SJCRH30 (cell line): ENCODE measurements around the gene AREG. TPM values are rescaled to one million over a fixed set of nuclear protein-coding genes. Genes with fewer than 3 reads are reported as not detected.
"Not testable (repeated sequence)": the region's sequence is repeated elsewhere in the genome, so short reads cannot be mapped to it uniquely, and the experiment has no call there.

Source experiments
- DNase-seq, 2 experiments: peaks; one replicate each; pipeline ENCODE4 v3.0.0-alpha.2; 2015 to 2020
- H3K27ac ChIP-seq: fragments of 250-450 bp; sonication (Bioruptor Pico); 2 replicates; pipeline ENCODE4 v1.5.1; 2020; ENCODE audit warnings: mild to moderate bottlenecking, moderate library complexity
- H3K27me3 ChIP-seq: fragments of 250-450 bp; sonication (Bioruptor Pico); 2 replicates; pipeline ENCODE4 v1.5.1; 2020; ENCODE audit warnings: mild to moderate bottlenecking, moderate library complexity
- H3K36me3 ChIP-seq: fragments of 250-450 bp; sonication (Bioruptor Pico); 2 replicates; pipeline ENCODE4 v1.5.1; 2020; ENCODE audit warnings: mild to moderate bottlenecking, moderate library complexity
- H3K4me1 ChIP-seq: fragments of 250-450 bp; sonication (Bioruptor Pico); 2 replicates; pipeline ENCODE4 v1.5.1; 2020; ENCODE audit warnings: mild to moderate bottlenecking, moderate library complexity
- H3K4me3 ChIP-seq: fragments of 250-450 bp; sonication (Bioruptor Pico); 2 replicates; pipeline ENCODE4 v1.5.1; 2020; ENCODE audit warnings: mild to moderate bottlenecking, moderate library complexity
- H3K9me3 ChIP-seq: fragments of 250-450 bp; sonication (Bioruptor Pico); replicated peaks from 2 replicates; pipeline ENCODE4 v1.5.1; 2020; ENCODE audit warnings: mild to moderate bottlenecking, moderate library complexity
- total RNA-seq: library from RNA; depleted of rRNA; stranded (reverse); fragments of >200 nt; shearing (Covaris generic); gene quantifications from 2 replicates; pipeline ENCODE4 v1.2.3, GENCODE V29; 2014; rRNA removed

Gene AREG
- total RNA-seq = not detected in 2 replicates

GRCh38 chr4:74444891-74445642, at the start of gene AREG:
Gene AREG, plus strand, starts transcription at chr4:74445136. Its CDS starts 210 bp downstream, at chr4:74445346.
- no peak within 1 kb of the TSS for H3K27ac ChIP-seq

GRCh38 chr4:74395633-74396032, 49.3 kb upstream of the AREG start:
- Histone ChIP-seq H3K36me3 (no peaks in the 10 kb centered on the region), H3K27ac (no peak overlapping the region), H3K27me3 (no peaks in the 10 kb centered on the region), H3K4me1 (no peaks in the 10 kb centered on the region), H3K9me3 (no peaks in the 10 kb centered on the region), H3K4me3 (no peak overlapping the region)
- no peak for DNase-seq

More at GRCh38 chr4:74444891-74445642, at the start of gene AREG:
- Histone ChIP-seq H3K27me3 (0 out of 2 replicates have a peak, but pooled peaks cover 3% of the 10 kb centered on the region), H3K4me1 (no peaks in the 10 kb centered on the region), H3K4me3 (peak within 1 kb of the TSS; percentile 47), H3K9me3 (no peaks in the 10 kb centered on the region), H3K36me3 (no peaks in the 10 kb centered on the region)
- DNase-seq = peak; percentile 21 to 37

GRCh38 chr4:74397748-74398426, 47.0 kb upstream of the AREG start:
- H3K36me3 ChIP-seq = no peaks in the 10 kb centered on the region
- H3K4me3 ChIP-seq = no peak overlapping the region
- no peaks in the 10 kb centered on the region for H3K9me3 ChIP-seq
- H3K27ac ChIP-seq = no peak overlapping the region
- no peak for DNase-seq
- no peaks in the 10 kb centered on the region for H3K27me3 ChIP-seq
- no peaks in the 10 kb centered on the region for H3K4me1 ChIP-seq

- H3K9me3 ChIP-seq, H3K27me3 ChIP-seq, H3K36me3 ChIP-seq, H3K27ac ChIP-seq, H3K4me3 ChIP-seq, H3K4me1 ChIP-seq: not testable (repeated sequence)
- DNase-seq = peak in 1 of 2 experiments; percentile 10
Observed at GRCh38 chr4:74398894-74399589, 45.9 kb upstream of the AREG start.

GRCh38 chr4:74400395-74400794, 44.5 kb upstream of the AREG start:
- Histone ChIP-seq H3K9me3 (no peaks in the 10 kb centered on the region), H3K36me3 (no peaks in the 10 kb centered on the region), H3K4me1 (no peaks in the 10 kb centered on the region), H3K27ac (no peak overlapping the region), H3K4me3 (no peak overlapping the region), H3K27me3 (0 out of 2 replicates have a peak, but pooled peaks cover 4% of the 10 kb centered on the region)
- DNase-seq = no peak

- H3K4me3 ChIP-seq = no peak overlapping the region
- 0 out of 2 replicates have a peak, but pooled peaks cover 4% of the 10 kb centered on the region for H3K27me3 ChIP-seq
- no peaks in the 10 kb centered on the region for H3K36me3 ChIP-seq
- no peak for DNase-seq
- H3K27ac ChIP-seq = no peak overlapping the region
- H3K4me1 ChIP-seq = no peaks in the 10 kb centered on the region
- no peaks in the 10 kb centered on the region for H3K9me3 ChIP-seq
Observed at GRCh38 chr4:74402692-74403456, 42.1 kb upstream of the AREG start.

GRCh38 chr4:74407891-74408290, 37.0 kb upstream of the AREG start:
- Histone ChIP-seq H3K36me3 (no peaks in the 10 kb centered on the region), H3K9me3 (no peaks in the 10 kb centered on the region), H3K4me3 (no peak overlapping the region), H3K27me3 (0 out of 2 replicates have a peak, but pooled peaks cover 4% of the 10 kb centered on the region), H3K27ac (no peak overlapping the region), H3K4me1 (no peaks in the 10 kb centered on the region)
- DNase-seq = no peak

- Histone ChIP-seq H3K27ac (no peak overlapping the region), H3K4me1 (no peaks in the 10 kb centered on the region), H3K27me3 (no peaks in the 10 kb centered on the region), H3K9me3 (no peaks in the 10 kb centered on the region), H3K4me3 (no peak overlapping the region), H3K36me3 (no peaks in the 10 kb centered on the region)
- no peak for DNase-seq
Observed at GRCh38 chr4:74408639-74409038, 36.3 kb upstream of the AREG start.

- no peak for DNase-seq
- Histone ChIP-seq H3K27ac (no peak overlapping the region), H3K4me1 (no peaks in the 10 kb centered on the region), H3K36me3 (no peaks in the 10 kb centered on the region), H3K27me3 (no peaks in the 10 kb centered on the region), H3K9me3 (no peaks in the 10 kb centered on the region), H3K4me3 (no peak overlapping the region)
Observed at GRCh38 chr4:74410272-74410671, 34.7 kb upstream of the AREG start.

GRCh38 chr4:74412225-74412624, 32.7 kb upstream of the AREG start:
- no peaks in the 10 kb centered on the region for H3K36me3 ChIP-seq
- no peak for DNase-seq
- H3K4me3 ChIP-seq = no peak overlapping the region

GRCh38 chr4:74413265-74413664, 31.7 kb upstream of the AREG start:
- H3K9me3 ChIP-seq = no peaks in the 10 kb centered on the region; the same call in 1 of the 2 replicates
- no peaks in the 10 kb centered on the region for H3K4me1 ChIP-seq
- no peak for DNase-seq
- no peaks in the 10 kb centered on the region for H3K27me3 ChIP-seq
- H3K4me3 ChIP-seq = no peak overlapping the region
- H3K36me3 ChIP-seq = no peaks in the 10 kb centered on the region
- H3K27ac ChIP-seq = no peak overlapping the region

More at GRCh38 chr4:74412225-74412624, 32.7 kb upstream of the AREG start:
- no peaks in the 10 kb centered on the region; the same call in 1 of the 2 replicates for H3K9me3 ChIP-seq
- H3K27ac ChIP-seq = no peak overlapping the region
- no peaks in the 10 kb centered on the region for H3K27me3 ChIP-seq
- no peaks in the 10 kb centered on the region for H3K4me1 ChIP-seq

- DNase-seq = no peak
- Histone ChIP-seq H3K9me3 (no peaks in the 10 kb centered on the region; the same call in 1 of the 2 replicates), H3K27me3 (no peaks in the 10 kb centered on the region), H3K4me1 (no peaks in the 10 kb centered on the region), H3K4me3 (no peak overlapping the region), H3K27ac (no peak overlapping the region), H3K36me3 (no peaks in the 10 kb centered on the region)
Observed at GRCh38 chr4:74414149-74414809, 30.7 kb upstream of the AREG start.

GRCh38 chr4:74415602-74416300, 29.2 kb upstream of the AREG start:
- Histone ChIP-seq H3K4me3 (no peak overlapping the region), H3K9me3 (no peaks in the 10 kb centered on the region; the same call in 1 of the 2 replicates), H3K4me1 (no peaks in the 10 kb centered on the region), H3K36me3 (no peaks in the 10 kb centered on the region), H3K27ac (no peak overlapping the region), H3K27me3 (no peaks in the 10 kb centered on the region)
- DNase-seq = no peak
